WTC11 (cell line): ENCODE data around the gene CNPY4. TPM values are rescaled to one million over a fixed set of nuclear protein-coding genes. Genes with fewer than 3 reads are reported as not detected.

ENCODE experiments used
- ATAC-seq: fragments of 200-7000 bp; cut with Tn5 transposase; 2 replicates; pipeline ENCODE4 v1.10.0; 2021; ENCODE audit warnings: mild to moderate bottlenecking, moderate library complexity
- CTCF ChIA-PET: fragments of 300-600 bp; sonication (Branson Sonifier 250); formaldehyde crosslinking; loops from one replicate; lab custom pipeline; 2021; ENCODE audit warnings: antibody characterized with exemption; lab: Charles Lee
- POLR2A ChIA-PET: fragments of 350-600 bp; sonication (Branson Sonifier 250); formaldehyde crosslinking; loops from one replicate; lab custom pipeline; 2021; ENCODE audit warnings: antibody characterized with exemption; lab: Charles Lee
- DNase-seq: peaks from one replicate; pipeline ENCODE4 v3.0.0; 2021; ENCODE audit warnings: low spot score
- H3K27ac Mint-ChIP-seq: 2 replicates; pipeline ENCODE4 v1.8.0; 2021; ENCODE audit warnings: mixed read lengths
- H3K27me3 Mint-ChIP-seq: 2 replicates; pipeline ENCODE4 v1.8.0; 2021; ENCODE audit warnings: low read depth, mild to moderate bottlenecking, moderate library complexity, mixed read lengths
- H3K36me3 Mint-ChIP-seq: 2 replicates; pipeline ENCODE4 v1.8.0; 2021; ENCODE audit warnings: mixed read lengths
- H3K4me1 Mint-ChIP-seq: 2 replicates; pipeline ENCODE4 v1.8.0; 2022; ENCODE audit warnings: mixed read lengths
- H3K4me3 Mint-ChIP-seq: 2 replicates; pipeline ENCODE4 v1.8.0; 2021; ENCODE audit warnings: mild to moderate bottlenecking, moderate library complexity, mixed read lengths
- H3K9me3 Mint-ChIP-seq: 2 replicates; pipeline ENCODE4 v1.8.0; 2021; ENCODE audit warnings: mixed read lengths
- ERG ChIP-seq: fragments of 250-450 bp; sonication (Bioruptor Pico); IDR thresholded peaks from 2 replicates; pipeline ENCODE4 v1.8.0; 2021; ENCODE audit warnings: mild to moderate bottlenecking
- FOXK1 ChIP-seq: sonication (generic); formaldehyde crosslinking; IDR thresholded peaks from 2 replicates; pipeline ENCODE4 v1.8.0; 2022; ENCODE audit warnings: mild to moderate bottlenecking, moderate library complexity, missing genetic modification reagents
- FOXP1 ChIP-seq: sonication (generic); formaldehyde crosslinking; IDR thresholded peaks from 2 replicates; pipeline ENCODE4 v1.8.0; 2022; ENCODE audit warnings: missing genetic modification reagents, mild to moderate bottlenecking, moderate library complexity, borderline replicate concordance
- FOXP4 ChIP-seq: sonication (generic); formaldehyde crosslinking; IDR thresholded peaks from 2 replicates; pipeline ENCODE4 v1.8.0; 2022; ENCODE audit warnings: mild to moderate bottlenecking, missing genetic modification reagents
- MLX ChIP-seq: sonication (generic); formaldehyde crosslinking; IDR thresholded peaks from 2 replicates; pipeline ENCODE4 v1.8.1; 2023; ENCODE audit warnings: mild to moderate bottlenecking, missing genetic modification reagents, moderate library complexity
- MYBL2 ChIP-seq: sonication (generic); formaldehyde crosslinking; IDR thresholded peaks from 2 replicates; pipeline ENCODE4 v1.8.1; 2023; ENCODE audit warnings: mild to moderate bottlenecking, moderate library complexity, missing genetic modification reagents
- PRDM15 ChIP-seq: sonication (generic); formaldehyde crosslinking; IDR thresholded peaks from 2 replicates; pipeline ENCODE4 v1.8.0; 2022; ENCODE audit warnings: missing genetic modification reagents
- PREB ChIP-seq: sonication (generic); formaldehyde crosslinking; IDR thresholded peaks from 2 replicates; pipeline ENCODE4 v1.8.1; 2022; ENCODE audit warnings: mild to moderate bottlenecking, missing genetic modification reagents, moderate library complexity, borderline replicate concordance
- TEAD1 ChIP-seq: sonication (generic); formaldehyde crosslinking; IDR thresholded peaks from 2 replicates; pipeline ENCODE4 v1.8.0; 2022; ENCODE audit warnings: mild to moderate bottlenecking, missing genetic modification reagents
- ZBTB43 ChIP-seq: sonication (generic); formaldehyde crosslinking; IDR thresholded peaks from 2 replicates; pipeline ENCODE4 v1.8.1; 2023; ENCODE audit warnings: mild to moderate bottlenecking, missing genetic modification reagents
- ZMAT4 ChIP-seq: fragments of 250-450 bp; sonication (Bioruptor Pico); IDR thresholded peaks from 2 replicates; pipeline ENCODE4 v1.9.0; 2021; ENCODE audit warnings: mild to moderate bottlenecking
- ZNF281 ChIP-seq: sonication (generic); formaldehyde crosslinking; IDR thresholded peaks from 2 replicates; pipeline ENCODE4 v1.8.0; 2023; ENCODE audit warnings: mild to moderate bottlenecking, missing genetic modification reagents
- total RNA-seq: library from RNA; stranded (reverse); gene quantifications from 3 replicates; pipeline ENCODE4 v1.2.3, GENCODE V29; 2021

Gene CNPY4
- total RNA-seq, 1 experiment from 2014 or later, result 15.1 TPM

- TF ChIP-seq PRDM15 (CRISPR knock-in tag) (0 out of 2 replicates have a peak, but pooled peaks have one; percentile 9), FOXK1 (CRISPR knock-in tag) (0 out of 2 replicates have a peak, but pooled peaks have one; percentile 20), TEAD1 (peak; percentile 68; the same call in 1 of the 2 replicates), ERG (CRISPR knock-in tag) (no peak), MLX (no peak), ZMAT4 (CRISPR knock-in tag) (no peak), MYBL2 (CRISPR knock-in tag) (no peak), FOXP1 (CRISPR knock-in tag) (0 out of 2 replicates have a peak, but pooled peaks have one; percentile 34), ZBTB43 (CRISPR knock-in tag) (no peak), PREB (0 out of 2 replicates have a peak, but pooled peaks have one; percentile 31), FOXP4 (CRISPR knock-in tag) (no peak)
- TF ChIP-seq, all 79 proteins: peak for 18
These were observed at the start of gene CNPY4, which contains the start of gene TAF6 (continued) for GRCh38 chr7:100119072-100119969.

- H3K9me3 Mint-ChIP-seq, result peaks cover 39% of the 10 kb centered on the region
- H3K4me1 Mint-ChIP-seq, result no peaks in the 10 kb centered on the region
- no peak overlapping the region for H3K4me3 Mint-ChIP-seq
- H3K27ac Mint-ChIP-seq, result no peak overlapping the region
- POLR2A ChIA-PET, result interaction anchor here (0.7 kb wide), 1 partner anchor 853 kb away, joined by 5 read pairs; no protein-coding TSS in a partner anchor
- peaks cover 13% of the 10 kb centered on the region for H3K27me3 Mint-ChIP-seq
- peaks cover 71% of the 10 kb centered on the region for H3K36me3 Mint-ChIP-seq
- no peak for DNase-seq
- no peak for ATAC-seq
- TF ChIP-seq ZNF281, result no peak
- TF ChIP-seq, all 79 proteins: peak for 0
- CTCF ChIA-PET, result interaction anchor here (0.7 kb wide), 1 partner anchor 13 kb away, joined by 4 read pairs; no protein-coding TSS in a partner anchor
These were observed 49.4 kb upstream of the CNPY4 start for GRCh38 chr7:100069991-100070390.
